Body of pancreas (tissue), 4 donors: ENCODE results near the gene GAK. TPM values are rescaled to one million over a fixed set of nuclear protein-coding genes. Genes with fewer than 3 reads are reported as not detected.

Experiments
- ATAC-seq: fragments of 150-250 bp; one replicate; pipeline ENCODE4 v1.9.1; 2016
- DNase-seq, 4 donors: peaks; one replicate each; pipeline ENCODE4 v3.0.0-alpha.2; 2019
- H3K27ac ChIP-seq, 4 donors: fragments of 200-600 bp; sonication (generic); 1 replicate in 3 of 4; 2 replicates in 1 of 4; pipeline versions ENCODE4 v1.5.1 to v1.6.1; 2016 to 2019; ENCODE audit warnings: mild to moderate bottlenecking in 1 of 4, mixed read lengths in 1 of 4, moderate library complexity in 1 of 4
- H3K27me3 ChIP-seq, 2 donors: fragments of 200-600 bp; sonication (generic); one replicate each; pipeline ENCODE4 v1.6.0; 2016; ENCODE audit warnings: mild to moderate bottlenecking in 1 of 2
- H3K36me3 ChIP-seq, 2 donors: fragments of 200-600 bp; sonication (generic); replicated peaks in 1 of 2; 2 replicates each; pipeline ENCODE4 v1.5.1; 2016; ENCODE audit warnings: low read depth in 2 of 2; ENCODE audit not compliant: insufficient read depth in 1 of 2
- H3K4me1 ChIP-seq: fragments of 200-600 bp; sonication (generic); one replicate; pipeline ENCODE4 v1.6.0; 2016
- H3K4me3 ChIP-seq, 2 donors: fragments of 200-600 bp; sonication (generic); 1 replicate in 1 of 2; 2 replicates in 1 of 2; pipeline ENCODE4 v1.5.1; 2016 to 2019
- H3K9me3 ChIP-seq, 3 donors: fragments of 200-600 bp; sonication (generic); 1 replicate in 2 of 3; 2 replicates in 1 of 3; pipeline ENCODE4 v1.5.1; 2016
- POLR2A ChIP-seq, 3 donors: fragments of 450-650 bp; IDR thresholded peaks; one replicate each; pipeline ENCODE4 v1.6.1; 2016; ENCODE audit warnings: antibody characterized with exemption in 3 of 3, mild to moderate bottlenecking in 2 of 3
- WGBS, 2 donors: methylation state at CpG; one replicate each; pipeline ENCODE4 v1.1.5; 2017; 5-methylcytosine and 5-hydroxymethylcytosine counted together
- intact Hi-C: fragments of 100-400 bp; cut with DNase I; formaldehyde crosslinking; loops from one replicate; pipeline ENCODE4 v1.15.1; 2023
- total RNA-seq, 2 donors: library from RNA; depleted of rRNA; stranded (reverse); fragments of >200 nt; gene quantifications; one replicate each; pipeline ENCODE4 v1.1.0, GENCODE V29; 2016
- TF ChIP-seq, protein P1 (sequence below), 7 experiments: fragments of 450-650 bp in 4 of 7; fragments of 200-600 bp in 3 of 7; sonication (generic) in 3 of 7; IDR thresholded peaks; one replicate each; pipeline ENCODE4 v1.5.1; 2016 to 2019; ENCODE audit warnings: antibody characterized with exemption in 7 of 7

Gene GAK
- total RNA-seq, 2 donors from 2014 or later: 126 to 127 TPM

DNA sequence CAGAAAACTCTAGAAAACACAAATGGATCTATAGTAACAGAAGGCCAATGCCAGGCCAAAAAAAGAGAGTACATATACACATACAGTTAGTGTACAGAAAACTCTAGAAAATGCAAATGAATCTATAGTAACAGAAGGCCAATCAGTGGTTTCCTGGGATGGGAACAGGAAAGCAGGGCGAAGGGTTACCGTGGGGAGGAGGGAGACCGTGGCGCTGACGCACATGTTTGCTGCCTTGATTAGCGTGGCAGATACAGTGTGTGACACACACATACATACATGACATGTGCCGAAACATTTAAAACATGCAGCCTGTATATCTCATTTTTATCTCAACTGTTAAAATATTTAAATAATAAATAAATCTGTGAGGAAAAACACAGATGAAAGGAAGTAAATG lies 14.7 kb downstream of the GAK start:
- DNase-seq (no peak), ATAC-seq (no peak)
- Histone ChIP-seq H3K4me3 (no peak overlapping the region), H3K4me1 (no peaks in the 10 kb centered on the region), H3K36me3 (no peaks in the 10 kb centered on the region), H3K9me3 (no peaks in the 10 kb centered on the region), H3K27me3 (no peaks in the 10 kb centered on the region), H3K27ac (no peak overlapping the region)
- TF ChIP-seq, protein P1, sequence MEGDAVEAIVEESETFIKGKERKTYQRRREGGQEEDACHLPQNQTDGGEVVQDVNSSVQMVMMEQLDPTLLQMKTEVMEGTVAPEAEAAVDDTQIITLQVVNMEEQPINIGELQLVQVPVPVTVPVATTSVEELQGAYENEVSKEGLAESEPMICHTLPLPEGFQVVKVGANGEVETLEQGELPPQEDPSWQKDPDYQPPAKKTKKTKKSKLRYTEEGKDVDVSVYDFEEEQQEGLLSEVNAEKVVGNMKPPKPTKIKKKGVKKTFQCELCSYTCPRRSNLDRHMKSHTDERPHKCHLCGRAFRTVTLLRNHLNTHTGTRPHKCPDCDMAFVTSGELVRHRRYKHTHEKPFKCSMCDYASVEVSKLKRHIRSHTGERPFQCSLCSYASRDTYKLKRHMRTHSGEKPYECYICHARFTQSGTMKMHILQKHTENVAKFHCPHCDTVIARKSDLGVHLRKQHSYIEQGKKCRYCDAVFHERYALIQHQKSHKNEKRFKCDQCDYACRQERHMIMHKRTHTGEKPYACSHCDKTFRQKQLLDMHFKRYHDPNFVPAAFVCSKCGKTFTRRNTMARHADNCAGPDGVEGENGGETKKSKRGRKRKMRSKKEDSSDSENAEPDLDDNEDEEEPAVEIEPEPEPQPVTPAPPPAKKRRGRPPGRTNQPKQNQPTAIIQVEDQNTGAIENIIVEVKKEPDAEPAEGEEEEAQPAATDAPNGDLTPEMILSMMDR (IDR thresholded peaks at IDR 0.05): no peak
- no peak for TF ChIP-seq POLR2A (IDR thresholded peaks at IDR 0.05)
- WGBS, 2 donors: 96 to 97% methylated on average over 7 of the region's 7 CpGs
- intact Hi-C loops: no loop called here

GRCh38 chr4:915595-915994 lies 16.5 kb downstream of the GAK start:
- no peaks in the 10 kb centered on the region for H3K4me1 ChIP-seq
- no peaks in the 10 kb centered on the region for H3K27me3 ChIP-seq
- DNase-seq: peak in 1 of 4 donors; percentile 7
- H3K9me3 ChIP-seq: no peaks in the 10 kb centered on the region
- no peak for ATAC-seq
- WGBS, 2 donors: 58 to 69% methylated on average over 8 of the region's 8 CpGs
- H3K4me3 ChIP-seq: no peak overlapping the region
- H3K36me3 ChIP-seq: peaks cover 0 to 9% of the 10 kb centered on the region in 2 donors
- peak overlapping the region in 1 of 4 donors; percentile 38 for H3K27ac ChIP-seq
- TF ChIP-seq, protein P1 (IDR thresholded peaks at IDR 0.05): no peak
- TF ChIP-seq POLR2A (IDR thresholded peaks at IDR 0.05): no peak
- intact Hi-C loops: no loop called here

DNA sequence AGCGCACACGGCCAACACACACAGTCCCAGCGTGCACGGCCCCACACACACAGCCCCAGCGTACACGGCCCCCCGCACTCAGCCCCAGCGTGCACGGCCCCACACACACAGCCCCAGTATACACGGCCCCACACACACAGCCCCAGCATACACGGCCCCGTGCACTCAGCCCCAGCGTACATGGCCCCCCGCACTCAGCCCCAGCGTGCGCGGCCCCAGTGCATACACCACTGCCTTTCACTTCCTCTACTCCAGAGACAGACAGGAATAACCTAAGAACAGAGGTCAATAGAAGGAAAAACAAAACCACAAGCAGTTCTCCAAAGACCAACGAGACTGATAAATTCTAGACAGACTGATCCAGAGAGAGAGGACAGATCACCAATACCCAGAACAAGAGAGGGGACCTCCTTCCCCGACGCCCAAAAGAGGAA lies 17.1 kb downstream of the GAK start:
- intact Hi-C loops: no loop called here
- 67 to 84% methylated on average over 18 to 20 of the region's 20 CpGs for WGBS, 2 donors
- peak overlapping the region in 1 of 4 donors; percentile 38 for H3K27ac ChIP-seq
- H3K9me3 ChIP-seq: no peaks in the 10 kb centered on the region
- DNase-seq (no peak), ATAC-seq (no peak)
- H3K4me1 ChIP-seq: no peaks in the 10 kb centered on the region
- H3K4me3 ChIP-seq: no peak overlapping the region
- no peaks in the 10 kb centered on the region for H3K27me3 ChIP-seq
- peaks cover 0 to 9% of the 10 kb centered on the region in 2 donors for H3K36me3 ChIP-seq
- TF ChIP-seq POLR2A (IDR thresholded peaks at IDR 0.05): no peak
- TF ChIP-seq, protein P1 (IDR thresholded peaks at IDR 0.05): no peak

DNA sequence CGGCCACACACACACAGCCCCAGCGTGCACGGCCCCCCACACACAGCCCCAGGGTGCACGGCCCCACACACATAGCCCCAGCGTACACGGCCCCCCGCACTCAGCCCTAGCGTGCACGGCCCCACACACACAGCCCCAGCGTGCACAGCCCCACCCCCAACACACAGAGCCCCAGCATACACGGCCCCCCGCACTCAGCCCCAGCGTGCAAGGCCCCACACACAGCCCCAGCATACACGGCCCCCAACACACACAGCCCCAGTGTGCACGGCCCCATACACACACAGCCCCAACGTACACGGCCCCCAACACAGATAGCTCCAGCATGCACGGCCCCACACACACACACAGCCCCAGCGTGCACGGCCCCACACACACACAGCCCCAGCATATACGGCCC lies 17.6 kb downstream of the GAK start:
- intact Hi-C loops: no loop called here
- ATAC-seq (no peak), DNase-seq (peak in 2 of 4 donors; percentile 2 to 7)
- no peaks in the 10 kb centered on the region for H3K9me3 ChIP-seq
- 84% methylated on average over 18 of the region's 21 CpGs; no CpG with 5 or more reads in 1 of the 2 donors for WGBS, 2 donors
- H3K4me1 ChIP-seq: no peaks in the 10 kb centered on the region
- TF ChIP-seq, protein P1 (IDR thresholded peaks at IDR 0.05): no peak
- no peak for TF ChIP-seq POLR2A (IDR thresholded peaks at IDR 0.05)
- peaks cover 0 to 9% of the 10 kb centered on the region in 2 donors for H3K36me3 ChIP-seq
- H3K27me3 ChIP-seq: no peaks in the 10 kb centered on the region
- H3K4me3 ChIP-seq: no peak overlapping the region
- H3K27ac ChIP-seq: no peak overlapping the region

DNA sequence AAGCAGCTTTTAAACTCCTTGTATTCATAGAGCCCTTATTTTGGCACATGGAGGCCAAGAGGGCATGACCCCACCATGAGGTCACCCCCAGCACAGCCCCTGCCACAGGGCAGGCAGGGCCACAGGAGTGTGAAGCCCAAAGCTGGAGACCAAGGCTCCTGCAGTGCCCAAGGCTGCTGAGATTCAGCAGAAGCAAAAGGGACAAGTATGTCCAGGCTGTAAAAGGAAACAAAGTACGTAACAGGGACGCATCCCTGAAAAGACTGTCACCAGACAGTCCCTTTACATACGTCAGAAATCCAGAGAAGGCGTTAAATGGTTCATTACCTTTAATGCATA lies 18.9 kb downstream of the GAK start:
- no peaks in the 10 kb centered on the region for H3K27me3 ChIP-seq
- ATAC-seq: no peak
- no peak for TF ChIP-seq POLR2A (IDR thresholded peaks at IDR 0.05)
- TF ChIP-seq, protein P1 (IDR thresholded peaks at IDR 0.05): no peak
- DNase-seq: no peak
- H3K4me3 ChIP-seq: no peak overlapping the region
- H3K9me3 ChIP-seq: no peaks in the 10 kb centered on the region
- intact Hi-C loops: no loop called here
- peaks cover 0 to 11% of the 10 kb centered on the region in 2 donors for H3K36me3 ChIP-seq
- 95% methylated on average over 4 of the region's 4 CpGs for WGBS, 2 donors
- H3K4me1 ChIP-seq: no peaks in the 10 kb centered on the region
- no peak overlapping the region for H3K27ac ChIP-seq
